Adrenal gland (tissue), 5 donors: Measurements from ENCODE around the gene PLA2G4C.

Experiments used
- CTCF ChIP-seq, 6 experiments: fragments of 450-650 bp in 4 of 6; fragments of 200-600 bp in 2 of 6; sonication (generic) in 1 of 6; IDR thresholded peaks; 1 replicate in 5 of 6; 2 replicates in 1 of 6; pipeline versions ENCODE4 v1.5.1 to v1.8.0; 2016 to 2021; ENCODE audit warnings: antibody characterized with exemption in 6 of 6, mild to moderate bottlenecking in 2 of 6, moderate library complexity in 1 of 6
- POLR2A ChIP-seq, 2 donors: fragments of 450-650 bp; IDR thresholded peaks; one replicate each; pipeline ENCODE4 v1.6.1; 2017; ENCODE audit warnings: antibody characterized with exemption in 2 of 2, mild to moderate bottlenecking in 2 of 2, moderate library complexity in 1 of 2
- donor health status: DM: no; HTN: no; CAD: no.

GRCh38 chr19:48121909-48122371 is 11.3 kb upstream of the PLA2G4C start:
- TF ChIP-seq POLR2A (IDR thresholded peaks at IDR 0.05) (no peak), CTCF (IDR thresholded peaks at IDR 0.05) (no peak)
